Activated CD8-positive, alpha-beta T cell treated with anti-CD3 and anti-CD28 coated beads, Interleukin-2, amount 10 ng/mL, durations not matched to agents 7 days and 5 days (primary cell): ENCODE measurements around the gene RFC5. TPM values are rescaled to one million over a fixed set of nuclear protein-coding genes. Genes with fewer than 3 reads are reported as not detected.

Experiments used
- ATAC-seq: fragments of 150-1000 bp; cut with Tn5 transposase; one replicate; pipeline ENCODE4 v1.10.0; 2021; ENCODE audit warnings: moderate library complexity
- CTCF ChIA-PET: fragments of 350-600 bp; sonication (Branson Sonifier 250); formaldehyde crosslinking; loops from one replicate; lab custom pipeline; 2021; ENCODE audit warnings: antibody characterized with exemption; lab: Charles Lee
- POLR2A ChIA-PET: fragments of 350-600 bp; sonication (Branson Sonifier 250); formaldehyde crosslinking; loops from one replicate; lab custom pipeline; 2021; ENCODE audit warnings: antibody characterized with exemption; lab: Charles Lee
- DNase-seq: peaks from one replicate; pipeline ENCODE4 v3.0.0-alpha.2; 2020
- H3K27ac Mint-ChIP-seq: one replicate; pipeline ENCODE4 v1.8.0; 2021; ENCODE audit warnings: mild to moderate bottlenecking, mixed read lengths
- H3K27me3 Mint-ChIP-seq: one replicate; pipeline ENCODE4 v1.8.0; 2021; ENCODE audit warnings: low read depth, mixed read lengths
- H3K36me3 Mint-ChIP-seq: one replicate; pipeline ENCODE4 v1.8.0; 2021; ENCODE audit warnings: low read depth, mixed read lengths
- H3K4me1 Mint-ChIP-seq: one replicate; pipeline ENCODE4 v1.8.0; 2021; ENCODE audit warnings: low read depth, mixed read lengths
- H3K4me3 Mint-ChIP-seq: one replicate; pipeline ENCODE4 v1.8.0; 2021; ENCODE audit warnings: mild to moderate bottlenecking, mixed read lengths
- H3K9me3 Mint-ChIP-seq: one replicate; pipeline ENCODE4 v1.8.0; 2022; ENCODE audit warnings: mixed read lengths; ENCODE audit not compliant: insufficient read depth
- total RNA-seq, 2 experiments: library from RNA; stranded (reverse); gene quantifications; one replicate each; pipeline ENCODE4 v1.2.3, GENCODE V29; 2021

The RFC5 gene
- total RNA-seq, 2 experiments from 2014 or later = 52.5 to 57.6 TPM

- peaks cover 71% of the 10 kb centered on the region for H3K36me3 Mint-ChIP-seq
- no peak overlapping the region for H3K4me3 Mint-ChIP-seq
- H3K27ac Mint-ChIP-seq = no peak overlapping the region
- H3K27me3 Mint-ChIP-seq = no peaks in the 10 kb centered on the region
- no peak for DNase-seq
- ChIA-PET CTCF (interaction anchor here (0.6 to 1.8 kb wide), 4 partner anchors 12 to 161 kb away, joined by 3 to 7 read pairs (median 4); no protein-coding TSS in a partner anchor), POLR2A (interaction anchor here (1.1 kb wide), 1 partner anchor 19 kb away, joined by 3 read pairs; no protein-coding TSS in a partner anchor)
- no peaks in the 10 kb centered on the region for H3K9me3 Mint-ChIP-seq
- ATAC-seq = no peak
- peaks cover 8% of the 10 kb centered on the region for H3K4me1 Mint-ChIP-seq
These were observed 18.9 kb downstream of the RFC5 start for GRCh38 chr12:118035190-118036041.

- ChIA-PET POLR2A (no interaction called here), CTCF (no interaction called here)
- H3K4me1 Mint-ChIP-seq = peaks cover 8% of the 10 kb centered on the region
- no peak overlapping the region for H3K27ac Mint-ChIP-seq
- peaks cover 71% of the 10 kb centered on the region for H3K36me3 Mint-ChIP-seq
- no peaks in the 10 kb centered on the region for H3K27me3 Mint-ChIP-seq
- ATAC-seq = no peak
- no peak overlapping the region for H3K4me3 Mint-ChIP-seq
- no peaks in the 10 kb centered on the region for H3K9me3 Mint-ChIP-seq
- no peak for DNase-seq
These were observed 20.3 kb downstream of the RFC5 start for GRCh38 chr12:118036672-118037411.

- no peaks in the 10 kb centered on the region for H3K9me3 Mint-ChIP-seq
- no peaks in the 10 kb centered on the region for H3K27me3 Mint-ChIP-seq
- ChIA-PET POLR2A (no interaction called here), CTCF (no interaction called here)
- no peak overlapping the region for H3K4me3 Mint-ChIP-seq
- DNase-seq = no peak
- peaks cover 76% of the 10 kb centered on the region for H3K36me3 Mint-ChIP-seq
- no peak overlapping the region for H3K27ac Mint-ChIP-seq
- ATAC-seq = no peak
- peaks cover 3% of the 10 kb centered on the region for H3K4me1 Mint-ChIP-seq
These were observed 21.6 kb downstream of the RFC5 start for GRCh38 chr12:118038137-118038536.

GRCh38 chr12:118042091-118042490 lies 25.6 kb downstream of the RFC5 start:
- no peaks in the 10 kb centered on the region for H3K27me3 Mint-ChIP-seq
- POLR2A ChIA-PET = interaction anchor here (0.9 kb wide), 1 partner anchor 26 kb away, joined by 3 read pairs; the partner anchor contains the start of gene RFC5
- ATAC-seq (no peak), DNase-seq (no peak)
- peaks cover 57% of the 10 kb centered on the region for H3K36me3 Mint-ChIP-seq
- H3K27ac Mint-ChIP-seq = no peak overlapping the region
- H3K4me1 Mint-ChIP-seq = peaks cover 4% of the 10 kb centered on the region
- no peaks in the 10 kb centered on the region for H3K9me3 Mint-ChIP-seq
- CTCF ChIA-PET = no interaction called here
- no peak overlapping the region for H3K4me3 Mint-ChIP-seq

GRCh38 chr12:118044075-118044474 lies 27.6 kb downstream of the RFC5 start:
- ChIA-PET POLR2A (no interaction called here), CTCF (interaction anchor here (1.9 kb wide), 1 partner anchor 21 kb away, joined by 7 read pairs; no protein-coding TSS in a partner anchor)
- Mint-ChIP-seq H3K9me3 (no peaks in the 10 kb centered on the region), H3K27me3 (no peaks in the 10 kb centered on the region), H3K36me3 (peaks cover 48% of the 10 kb centered on the region), H3K4me1 (peaks cover 4% of the 10 kb centered on the region), H3K27ac (no peak overlapping the region), H3K4me3 (no peak overlapping the region)
- ATAC-seq (no peak), DNase-seq (no peak)

- no peak overlapping the region for H3K27ac Mint-ChIP-seq
- H3K4me3 Mint-ChIP-seq = no peak overlapping the region
- ATAC-seq (no peak), DNase-seq (no peak)
- no peaks in the 10 kb centered on the region for H3K9me3 Mint-ChIP-seq
- H3K4me1 Mint-ChIP-seq = peaks cover 4% of the 10 kb centered on the region
- CTCF ChIA-PET = interaction anchor here (0.9 to 1.9 kb wide), 2 partner anchors 10 to 20 kb away, joined by 4 to 7 read pairs; no protein-coding TSS in a partner anchor
- no peaks in the 10 kb centered on the region for H3K27me3 Mint-ChIP-seq
- POLR2A ChIA-PET = no interaction called here
- H3K36me3 Mint-ChIP-seq = peaks cover 47% of the 10 kb centered on the region
These were observed 28.1 kb downstream of the RFC5 start for GRCh38 chr12:118044577-118044976.

- Mint-ChIP-seq H3K4me1 (peaks cover 4% of the 10 kb centered on the region), H3K9me3 (no peaks in the 10 kb centered on the region), H3K4me3 (no peak overlapping the region), H3K27me3 (no peaks in the 10 kb centered on the region), H3K27ac (no peak overlapping the region), H3K36me3 (peaks cover 47% of the 10 kb centered on the region)
- DNase-seq (no peak), ATAC-seq (no peak)
- POLR2A ChIA-PET = no interaction called here
- CTCF ChIA-PET = interaction anchor here (0.8 to 1.3 kb wide), 4 partner anchors 12 to 332 kb away, joined by 3 to 4 read pairs (median 3); no protein-coding TSS in a partner anchor
These were observed 29.9 kb downstream of the RFC5 start for GRCh38 chr12:118046430-118046829.

GRCh38 chr12:118050972-118051910 lies 34.7 kb downstream of the RFC5 start:
- DNase-seq = no peak
- ChIA-PET CTCF (interaction anchor here (2.0 kb wide), 1 partner anchor 13 kb away, joined by 7 read pairs; no protein-coding TSS in a partner anchor), POLR2A (interaction anchor here (1.2 kb wide), 1 partner anchor 9 kb away, joined by 5 read pairs; the partner anchor contains the start of gene WSB2)
- Mint-ChIP-seq H3K4me3 (no peak overlapping the region), H3K27me3 (no peaks in the 10 kb centered on the region), H3K36me3 (peaks cover 31% of the 10 kb centered on the region), H3K27ac (no peak overlapping the region), H3K9me3 (no peaks in the 10 kb centered on the region), H3K4me1 (peaks cover 17% of the 10 kb centered on the region)
- no peak for ATAC-seq

- Mint-ChIP-seq H3K27ac (peak overlapping the region; percentile 7), H3K36me3 (peaks cover 29% of the 10 kb centered on the region), H3K27me3 (no peaks in the 10 kb centered on the region), H3K4me1 (peaks cover 17% of the 10 kb centered on the region), H3K9me3 (no peaks in the 10 kb centered on the region), H3K4me3 (no peak overlapping the region)
- CTCF ChIA-PET = interaction anchor here (2.0 kb wide), 1 partner anchor 11 kb away, joined by 5 read pairs; no protein-coding TSS in a partner anchor
- DNase-seq (no peak), ATAC-seq (no peak)
- POLR2A ChIA-PET = interaction anchor here (1.2 kb wide), 1 partner anchor 8 kb away, joined by 5 read pairs; the partner anchor contains the start of gene WSB2
These were observed 36.0 kb downstream of the RFC5 start for GRCh38 chr12:118052324-118053070.
